Endothelial cell of umbilical vein (primary cell): ENCODE data around the gene DNHD1. TPM values are rescaled to one million over a fixed set of nuclear protein-coding genes. Genes with fewer than 3 reads are reported as not detected.

ENCODE experiments used
- BruUV-seq: library from RNA; stranded (reverse); fragments of 400-500 nt; replicated peaks from 2 replicates; lab custom pipeline; 2021; lab: Mats Ljungman, UMichigan
- CTCF ChIA-PET: fragments of 300-600, 350-600 bp; sonication (Branson Sonifier 250); formaldehyde crosslinking; loops from one replicate; lab custom pipeline; 2021; ENCODE audit warnings: antibody characterized with exemption, inconsistent platforms; lab: Charles Lee
- POLR2A ChIA-PET: fragments of 300-600, 350-600 bp; sonication (Branson Sonifier 250); formaldehyde crosslinking; loops from one replicate; lab custom pipeline; 2021; ENCODE audit warnings: antibody characterized with exemption, inconsistent platforms; lab: Charles Lee
- DNase-seq: peaks from one replicate; pipeline ENCODE4 v3.0.0-alpha.2; 2011; ENCODE audit warnings: low read depth, low spot score
- FAIRE-seq: peaks from 2 replicates; lab custom pipeline; 2011; peaks lifted over from hg19 to GRCh38; lab: Jason Lieb, UNC
- H2AFZ ChIP-seq: 2 replicates; pipeline ENCODE4 v1.6.0; 2012; ENCODE audit warnings: low read depth, low read length, control low read depth, inconsistent platforms
- H3K27ac ChIP-seq: 2 replicates; pipeline ENCODE4 v1.5.1; 2011; ENCODE audit warnings: low read depth, mild to moderate bottlenecking, control low read depth, low read length, moderate library complexity; ENCODE audit not compliant: insufficient read depth
- H3K27me3 ChIP-seq, 2 experiments: 2 replicates each; pipeline versions ENCODE4 v1.6.0 to v1.6.1; 2011; ENCODE audit warnings: low read length in 2 of 2, mixed read lengths in 1 of 2; ENCODE audit not compliant: control insufficient read depth in 2 of 2, insufficient read depth in 2 of 2
- H3K36me3 ChIP-seq, 2 experiments: 2 replicates in 1 of 2; 3 replicates in 1 of 2; pipeline ENCODE4 v1.5.1; 2011; ENCODE audit warnings: low read length in 2 of 2, mild to moderate bottlenecking in 1 of 2, moderate library complexity in 1 of 2; ENCODE audit not compliant: control insufficient read depth in 2 of 2, insufficient read depth in 2 of 2; ENCODE audit errors: extremely low read depth in 1 of 2
- H3K4me1 ChIP-seq: 3 replicates; pipeline ENCODE4 v1.5.1; 2011; ENCODE audit warnings: mild to moderate bottlenecking, low read length; ENCODE audit not compliant: control insufficient read depth, insufficient read depth; ENCODE audit errors: extremely low read depth
- H3K4me2 ChIP-seq: 2 replicates; pipeline ENCODE4 v1.6.1; 2011; ENCODE audit warnings: low read length, control low read depth, mixed read lengths; ENCODE audit not compliant: insufficient read depth
- H3K4me3 ChIP-seq, 3 experiments: fragments of 200-600 bp in 1 of 3; sonication (generic), shearing (Covaris generic) in 1 of 3; replicated peaks in 1 of 3; 2 replicates each; pipeline ENCODE4 v1.5.1; 2011 to 2016; ENCODE audit warnings: control low read depth in 3 of 3, low read length in 3 of 3, mild to moderate bottlenecking in 2 of 3, inconsistent platforms in 1 of 3, low read depth in 1 of 3, moderate library complexity in 1 of 3; ENCODE audit not compliant: insufficient read depth in 1 of 3
- H3K79me2 ChIP-seq: 2 replicates; pipeline ENCODE4 v1.6.0; 2012; ENCODE audit warnings: low read length, inconsistent platforms; ENCODE audit not compliant: control insufficient read depth, insufficient read depth
- H3K9ac ChIP-seq: replicated peaks from 2 replicates; pipeline ENCODE3; 2011; ENCODE audit warnings: low read length, control low read depth; ENCODE audit not compliant: insufficient read depth; ENCODE audit errors: extremely low read depth
- H3K9me1 ChIP-seq: replicated peaks from 3 replicates; pipeline ENCODE4 v1.6.0; 2011; ENCODE audit warnings: mild to moderate bottlenecking, low read length; ENCODE audit not compliant: control insufficient read depth, insufficient read depth; ENCODE audit errors: extremely low read depth
- H3K9me3 ChIP-seq: replicated peaks from 2 replicates; pipeline ENCODE4 v1.5.1; 2012; ENCODE audit warnings: low read length, inconsistent platforms; ENCODE audit not compliant: control insufficient read depth, insufficient read depth
- H4K20me1 ChIP-seq: replicated peaks from 2 replicates; pipeline ENCODE3; 2011; ENCODE audit warnings: mild to moderate bottlenecking, low read length; ENCODE audit not compliant: control insufficient read depth, insufficient read depth; ENCODE audit errors: extremely low read depth
- CTCF ChIP-seq, 2 donors: IDR thresholded peaks; 1 replicate in 1 of 2; 2 replicates in 1 of 2; pipeline ENCODE4 v1.5.1; 2011; ENCODE audit warnings: low read length in 2 of 2, mild to moderate bottlenecking in 2 of 2, moderate library complexity in 2 of 2, control low read depth in 1 of 2, inconsistent platforms in 1 of 2, low read depth in 1 of 2; ENCODE audit not compliant: insufficient read depth in 1 of 2; ENCODE audit errors: extremely low read depth in 1 of 2
- EZH2 ChIP-seq: IDR thresholded peaks from 2 replicates; pipeline ENCODE4 v1.6.1; 2012; ENCODE audit warnings: borderline replicate concordance, low read depth, mild to moderate bottlenecking, moderate library complexity, low read length, inconsistent platforms; ENCODE audit not compliant: severe bottlenecking
- FOS ChIP-seq: IDR thresholded peaks from 2 replicates; pipeline ENCODE4 v1.6.1; 2011; ENCODE audit warnings: mild to moderate bottlenecking, low read length, moderate library complexity, borderline replicate concordance; ENCODE audit not compliant: insufficient read depth
- GATA2 ChIP-seq: IDR thresholded peaks from 2 replicates; pipeline ENCODE4 v1.7.0; 2011; ENCODE audit warnings: low read depth, mild to moderate bottlenecking, moderate library complexity, mixed read lengths, low read length; ENCODE audit not compliant: insufficient read length, insufficient read depth
- JUN ChIP-seq: IDR thresholded peaks from 2 replicates; pipeline ENCODE4 v1.6.1; 2011; ENCODE audit warnings: borderline replicate concordance, low read depth; ENCODE audit not compliant: insufficient read length, insufficient read depth
- MAX ChIP-seq: IDR thresholded peaks from 2 replicates; pipeline ENCODE4 v1.6.1; 2011; ENCODE audit not compliant: insufficient read depth, insufficient read length
- MYC ChIP-seq: IDR thresholded peaks from one replicate; pipeline ENCODE4 v1.6.1; 2011; ENCODE audit warnings: mild to moderate bottlenecking, low read depth, low read length
- POLR2A ChIP-seq: IDR thresholded peaks from 2 replicates; pipeline ENCODE4 v1.6.1; 2012; ENCODE audit warnings: low read depth, mild to moderate bottlenecking, control low read depth, low read length
- POLR2AphosphoS5 ChIP-seq: IDR thresholded peaks from 2 replicates; pipeline ENCODE4 v1.6.1; 2012; ENCODE audit warnings: low read depth, mild to moderate bottlenecking, control low read depth, low read length, moderate library complexity; ENCODE audit not compliant: insufficient read depth
- dilution Hi-C: fragments of 300-500 bp; cut with MboI; formaldehyde crosslinking; loops from one replicate; pipeline ENCODE4 v1.15.0; 2019; ENCODE audit warnings: low sequenced_read_pairs; ENCODE audit not compliant: extremely low pct_ligation_motif_present
- intact Hi-C: fragments of 100-400 bp; cut with micrococcal nuclease; formaldehyde crosslinking; loops from one replicate; pipeline ENCODE4 v1.10.0; 2022
- polyA plus RNA-seq, 4 experiments: library from polyadenylated mRNA; depleted of rRNA in 3 of 4; stranded (reverse) in 3 of 4; unstranded in 1 of 4; fragments of >200 nt; gene quantifications; 2 replicates each; pipeline versions ENCODE4 v1.2.1 to v1.2.3, GENCODE V29; 2011 to 2012; ENCODE audit warnings: missing spikeins in 1 of 4
- total RNA-seq: library from RNA; stranded (reverse); gene quantifications from 2 replicates; pipeline ENCODE4 v1.2.3, GENCODE V29; 2021

The DNHD1 gene
- total and polyA plus RNA-seq, 2 donors (not counting 3 experiments of a cell fraction or from before 2014, with no cell fraction given), result 3.7 to 8.6 TPM

- H3K9me3 ChIP-seq, result no peaks in the 10 kb centered on the region
- dilution Hi-C loops (no loop called here), intact Hi-C loops (no loop called here)
- H3K27ac ChIP-seq, result no peak overlapping the region
- H3K36me3 ChIP-seq, result peaks cover 30 to 39% of the 10 kb centered on the region in 2 experiments
- H2AFZ ChIP-seq, result no peak overlapping the region
- no TSS peak for BruUV-seq
- TF ChIP-seq CTCF (IDR thresholded peaks at IDR 0.05; ENCODE audit: extremely low read depth in 1 of 2, insufficient read depth in 1 of 2, low read depth in 1 of 2, low read length in 2 of 2) (no peak), POLR2AphosphoS5 (no peak), JUN (no peak), EZH2 (no peak), MYC (no peak), GATA2 (no peak), FOS (no peak), POLR2A (no peak), MAX (no peak)
- peaks cover 57% of the 10 kb centered on the region for H3K4me1 ChIP-seq
- no peak overlapping the region for H3K4me3 ChIP-seq
- FAIRE-seq, result no peak
- H4K20me1 ChIP-seq, result no peaks in the 10 kb centered on the region
- no peaks in the 10 kb centered on the region for H3K9me1 ChIP-seq
- no peak overlapping the region for H3K9ac ChIP-seq
- H3K4me2 ChIP-seq, result no peak overlapping the region
- ChIA-PET POLR2A (interaction anchor here (2.0 kb wide), 1 partner anchor 70 kb away, joined by 14 read pairs; the partner anchor contains the start of gene MRPL17), CTCF (interaction anchor here (1.0 to 4.5 kb wide), 9 partner anchors 9 to 234 kb away, joined by 3 to 43 read pairs (median 7); partner anchors contain the start of gene MRPL17)
- no peak for DNase-seq
- H3K79me2 ChIP-seq, result peaks cover 23% of the 10 kb centered on the region
- no peaks in the 10 kb centered on the region for H3K27me3 ChIP-seq
Measured at GRCh38 chr11:6613496-6613895, 116.4 kb downstream of the DNHD1 start.
